A673 (cell line): ENCODE results near the gene METTL1. TPM values are rescaled to one million over a fixed set of nuclear protein-coding genes. Genes with fewer than 3 reads are reported as not detected.

ENCODE experiments used
- BruUV-seq: library from RNA; stranded (reverse); fragments of 400-500 nt; replicated peaks from 2 replicates; lab custom pipeline; 2021; lab: Mats Ljungman, UMichigan
- CTCF ChIA-PET: fragments of 300-600 bp; sonication (Branson Sonifier 250); formaldehyde crosslinking; loops from one replicate; lab custom pipeline; 2022; ENCODE audit warnings: antibody characterized with exemption; lab: Charles Lee
- POLR2A ChIA-PET: fragments of 300-600 bp; sonication (Branson Sonifier 250); formaldehyde crosslinking; loops from one replicate; lab custom pipeline; 2022; ENCODE audit warnings: antibody characterized with exemption; ENCODE audit not compliant: low non-redundant PET; lab: Charles Lee
- DNase-seq: peaks from one replicate; pipeline ENCODE4 v3.0.0-alpha.2; 2015; ENCODE audit warnings: low spot score
- H3K27ac ChIP-seq: fragments of 200-600 bp; sonication (generic); 2 replicates; pipeline ENCODE4 v1.5.1; 2016; ENCODE audit warnings: mixed run types, low read depth, mild to moderate bottlenecking, mixed read lengths, antibody characterized with exemption, low read length; ENCODE audit not compliant: poor library complexity, severe bottlenecking
- H3K27me3 ChIP-seq: fragments of 200-600 bp; sonication (generic); replicated peaks from 2 replicates; pipeline ENCODE4 v1.6.1; 2017; ENCODE audit warnings: mixed run types, low read depth, mild to moderate bottlenecking, mixed read lengths, antibody characterized with exemption, low read length; ENCODE audit not compliant: insufficient read depth, poor library complexity
- H3K36me3 ChIP-seq: fragments of 200-600 bp; sonication (generic); 2 replicates; pipeline ENCODE4 v1.6.1; 2016; ENCODE audit warnings: mixed run types, mild to moderate bottlenecking, mixed read lengths, antibody characterized with exemption, low read length; ENCODE audit not compliant: insufficient read depth, poor library complexity, severe bottlenecking
- H3K4me1 ChIP-seq: fragments of 200-600 bp; sonication (generic); 2 replicates; pipeline ENCODE4 v1.6.1; 2017; ENCODE audit warnings: mixed run types, mild to moderate bottlenecking, mixed read lengths, antibody characterized with exemption, low read length; ENCODE audit not compliant: insufficient read depth, poor library complexity, severe bottlenecking
- H3K4me3 ChIP-seq: fragments of 200-600 bp; sonication (generic); 2 replicates; pipeline ENCODE4 v1.5.1; 2016; ENCODE audit warnings: low read depth, mixed run types, mild to moderate bottlenecking, mixed read lengths, low read length; ENCODE audit not compliant: poor library complexity, severe bottlenecking
- H3K9me3 ChIP-seq: fragments of 200-600 bp; sonication (generic); 2 replicates; pipeline ENCODE4 v1.6.1; 2016; ENCODE audit warnings: mixed run types, low read depth, mild to moderate bottlenecking, mixed read lengths, antibody characterized with exemption, low read length; ENCODE audit not compliant: poor library complexity, severe bottlenecking
- CTCF ChIP-seq: fragments of 300-800, 200-600 bp; sonication (generic); conservative IDR thresholded peaks from 2 replicates; pipeline ENCODE4 v1.5.1; 2017; ENCODE audit warnings: low read depth, mild to moderate bottlenecking, antibody characterized with exemption, low read length, moderate library complexity, mixed read lengths
- EZH2 ChIP-seq: fragments of 200-600 bp; sonication (generic); IDR thresholded peaks from 2 replicates; pipeline ENCODE4 v1.6.1; 2017; ENCODE audit warnings: borderline replicate concordance, low read depth, mild to moderate bottlenecking, mixed read lengths, antibody characterized with exemption, low read length; ENCODE audit not compliant: poor library complexity, severe bottlenecking
- intact Hi-C: fragments of 100-400 bp; cut with micrococcal nuclease; formaldehyde crosslinking; loops from one replicate; pipeline ENCODE4 v1.10.0; 2022; ENCODE audit not compliant: unreplicated experiment
- total RNA-seq: library from RNA; stranded (reverse); gene quantifications from 2 replicates; pipeline ENCODE4 v1.2.3, GENCODE V29; 2021

The METTL1 gene
- total RNA-seq, 1 experiment from 2014 or later, result 55.6 TPM

- POLR2A ChIA-PET, result no interaction called here
- Histone ChIP-seq H3K4me3 (no peak overlapping the region), H3K27me3 (no peaks in the 10 kb centered on the region), H3K4me1 (no peaks in the 10 kb centered on the region), H3K36me3 (peaks cover 32% of the 10 kb centered on the region), H3K27ac (no peak overlapping the region), H3K9me3 (no peaks in the 10 kb centered on the region)
- TF ChIP-seq EZH2 (no peak), CTCF (no peak)
- DNase-seq, result no peak
- BruUV-seq, result no TSS peak
- intact Hi-C loops, result no loop called here
- CTCF ChIA-PET, result no interaction called here
Observed at GRCh38 chr12:57797933-57798332, 26.0 kb upstream of the METTL1 start.

- no peaks in the 10 kb centered on the region for H3K4me1 ChIP-seq
- H3K27me3 ChIP-seq, result no peaks in the 10 kb centered on the region
- no peak for DNase-seq
- TF ChIP-seq EZH2 (no peak), CTCF (no peak)
- no peak overlapping the region for H3K27ac ChIP-seq
- H3K9me3 ChIP-seq, result no peaks in the 10 kb centered on the region
- ChIA-PET CTCF (no interaction called here), POLR2A (no interaction called here)
- no TSS peak for BruUV-seq
- H3K4me3 ChIP-seq, result no peak overlapping the region
- peaks cover 38% of the 10 kb centered on the region for H3K36me3 ChIP-seq
- intact Hi-C loops, result no loop called here
Observed at GRCh38 chr12:57796996-57797395, 25.1 kb upstream of the METTL1 start.

DNA sequence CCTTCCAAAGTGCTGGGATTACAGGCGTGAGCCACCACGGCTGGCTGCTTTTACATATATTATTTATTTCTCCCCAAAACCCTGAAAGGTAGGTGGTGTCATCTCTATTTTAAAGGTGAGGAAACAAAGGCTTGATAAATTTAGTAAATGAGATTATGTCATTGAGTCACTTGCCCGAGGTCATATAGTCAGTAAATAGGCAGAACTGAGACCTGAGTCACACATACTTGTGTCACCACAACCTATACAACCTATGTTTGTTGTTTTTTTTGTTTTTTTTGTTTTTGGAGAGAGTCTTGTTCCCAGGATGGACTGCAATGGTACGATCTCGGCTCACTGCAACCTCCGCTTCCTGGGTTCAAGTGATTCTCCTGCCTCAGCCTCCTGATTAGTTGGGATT, 23.4 kb upstream of the METTL1 start:
- no peak for TF ChIP-seq CTCF
- no peak for TF ChIP-seq EZH2
- ChIA-PET POLR2A (no interaction called here), CTCF (no interaction called here)
- BruUV-seq, result no TSS peak
- no peak overlapping the region for H3K4me3 ChIP-seq
- intact Hi-C loops, result no loop called here
- no peak for DNase-seq
- no peaks in the 10 kb centered on the region for H3K9me3 ChIP-seq
- H3K4me1 ChIP-seq, result no peaks in the 10 kb centered on the region
- H3K36me3 ChIP-seq, result peaks cover 48% of the 10 kb centered on the region
- H3K27ac ChIP-seq, result no peak overlapping the region
- no peaks in the 10 kb centered on the region for H3K27me3 ChIP-seq
